ENCODE data around the gene JAM3.

The JAM3 gene

GRCh38 chr11:134038897-134039470 lies 29.9 kb upstream of the JAM3 start:
- peak in 5 of 58 donors; percentile 20 to 36 (median 30) for DNase-seq

- DNase-seq = no peak
These were observed 29.0 kb upstream of the JAM3 start for GRCh38 chr11:134039726-134040385.

GRCh38 chr11:134040386-134041302 lies 28.2 kb upstream of the JAM3 start:
- DNase-seq = peak in 2 of 58 donors; percentile 36 to 64

GRCh38 chr11:134041349-134041748 lies 27.5 kb upstream of the JAM3 start:
- no peak for DNase-seq

GRCh38 chr11:134041791-134042696 lies 26.8 kb upstream of the JAM3 start:
- no peak for DNase-seq

GRCh38 chr11:134043821-134044420 lies 25.0 kb upstream of the JAM3 start:
- DNase-seq = no peak

GRCh38 chr11:134044514-134045284 lies 24.2 kb upstream of the JAM3 start:
- peak in 3 of 58 donors; percentile 45 to 68 (median 53) for DNase-seq

GRCh38 chr11:134045799-134046635 lies 22.9 kb upstream of the JAM3 start:
- no peak for DNase-seq

GRCh38 chr11:134046681-134047449 lies 22.0 kb upstream of the JAM3 start:
- no peak for DNase-seq

GRCh38 chr11:134047586-134047999 lies 21.3 kb upstream of the JAM3 start:
- DNase-seq = peak in 24 of 58 donors; percentile 24 to 81 (median 60)

- no peak for DNase-seq
These were observed 20.8 kb upstream of the JAM3 start for GRCh38 chr11:134048028-134048427.

GRCh38 chr11:134049303-134049702 lies 19.6 kb upstream of the JAM3 start:
- no peak for DNase-seq

GRCh38 chr11:134050541-134051383 lies 18.1 kb upstream of the JAM3 start:
- peak in 49 of 58 donors; percentile 33 to 82 (median 64) for DNase-seq

- DNase-seq = no peak
These were observed 16.4 kb upstream of the JAM3 start for GRCh38 chr11:134052395-134052987.

- no peak for DNase-seq
These were observed 15.6 kb upstream of the JAM3 start for GRCh38 chr11:134052988-134053945.

Measured in anterior cingulate cortex (tissue), 58 donors.